ENCODE results near the gene ZNF503.

The ZNF503 gene

GRCh38 chr10:75431180-75432111 is 29.9 kb upstream of the ZNF503 start, which contains the start of gene LRMDA:
Gene LRMDA (plus strand): TSS chr10:75431624.
- no peak for DNase-seq

GRCh38 chr10:75430000-75430763 is 28.6 kb upstream of the ZNF503 start:
- DNase-seq: no peak

DNA sequence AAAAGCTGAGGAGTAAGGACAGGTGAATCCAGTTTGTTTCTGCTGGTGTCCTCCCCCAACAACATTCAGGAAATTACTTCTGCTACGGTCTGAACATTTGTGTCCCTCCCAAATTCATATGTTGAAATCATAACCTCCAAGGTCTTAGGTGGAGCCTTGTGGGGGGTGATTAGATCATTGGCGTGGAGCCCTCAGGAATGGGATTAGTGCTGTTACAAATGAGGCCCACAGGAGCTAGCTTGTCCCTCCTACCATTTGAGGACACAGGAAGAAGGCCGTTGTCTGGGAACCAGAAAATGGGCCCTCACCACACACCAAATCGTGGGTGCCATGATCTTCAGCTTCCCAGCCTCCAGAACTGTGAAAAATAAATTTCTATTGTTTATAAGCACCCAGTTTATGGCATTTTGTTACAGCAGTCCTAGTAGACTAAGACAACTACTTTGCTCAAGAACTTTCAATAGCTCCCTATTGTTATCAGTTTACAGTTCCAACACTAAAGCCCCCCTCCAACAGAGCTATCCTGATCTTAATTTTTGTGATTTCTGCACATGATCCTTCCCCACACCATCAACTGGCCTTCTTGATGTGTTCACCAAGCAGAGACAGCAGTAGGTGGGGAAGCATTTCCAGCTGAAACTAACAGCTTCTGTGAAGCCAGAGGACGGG is 27.7 kb upstream of the ZNF503 start:
- no peak for DNase-seq

DNA sequence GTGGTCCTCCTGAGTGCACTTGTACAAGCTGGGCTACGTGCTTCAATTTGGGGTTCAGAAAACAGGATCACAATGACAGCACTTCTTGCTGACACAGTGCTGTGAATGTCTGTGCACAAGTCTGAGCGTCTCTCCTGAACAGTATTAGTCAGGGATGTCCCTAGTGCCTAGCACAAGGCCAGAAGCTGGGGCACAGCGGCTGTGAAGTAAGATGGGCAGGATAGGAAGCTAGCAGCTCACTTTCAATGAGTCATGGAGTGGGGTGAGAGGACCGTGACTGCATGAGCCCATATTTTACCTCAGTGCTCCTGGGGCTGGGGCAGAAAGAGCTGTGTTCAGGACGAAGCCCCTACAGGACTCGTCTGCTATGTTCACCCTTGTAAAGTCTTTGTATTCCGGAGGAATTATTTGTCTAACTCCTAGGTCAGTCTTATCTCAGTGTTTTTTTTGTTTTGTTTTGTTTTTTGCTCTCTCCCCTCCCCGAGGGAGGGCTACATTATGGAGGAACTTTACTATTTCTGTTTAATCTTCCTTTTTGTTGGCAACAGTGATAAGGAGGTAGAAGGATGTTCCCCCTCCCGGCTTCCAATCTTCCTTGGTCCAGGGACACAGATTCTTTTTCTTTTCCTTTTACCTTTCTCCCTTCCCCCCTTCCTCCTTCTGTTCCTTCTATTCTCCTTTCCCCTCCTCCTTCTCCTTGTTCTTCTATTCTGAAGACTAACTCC is 27.0 kb upstream of the ZNF503 start:
- no peak for DNase-seq

- no peak for DNase-seq
Observed at GRCh38 chr10:75427951-75428350, 26.4 kb upstream of the ZNF503 start.

GRCh38 chr10:75426880-75427279 is 25.3 kb upstream of the ZNF503 start:
- no peak for DNase-seq

DNA sequence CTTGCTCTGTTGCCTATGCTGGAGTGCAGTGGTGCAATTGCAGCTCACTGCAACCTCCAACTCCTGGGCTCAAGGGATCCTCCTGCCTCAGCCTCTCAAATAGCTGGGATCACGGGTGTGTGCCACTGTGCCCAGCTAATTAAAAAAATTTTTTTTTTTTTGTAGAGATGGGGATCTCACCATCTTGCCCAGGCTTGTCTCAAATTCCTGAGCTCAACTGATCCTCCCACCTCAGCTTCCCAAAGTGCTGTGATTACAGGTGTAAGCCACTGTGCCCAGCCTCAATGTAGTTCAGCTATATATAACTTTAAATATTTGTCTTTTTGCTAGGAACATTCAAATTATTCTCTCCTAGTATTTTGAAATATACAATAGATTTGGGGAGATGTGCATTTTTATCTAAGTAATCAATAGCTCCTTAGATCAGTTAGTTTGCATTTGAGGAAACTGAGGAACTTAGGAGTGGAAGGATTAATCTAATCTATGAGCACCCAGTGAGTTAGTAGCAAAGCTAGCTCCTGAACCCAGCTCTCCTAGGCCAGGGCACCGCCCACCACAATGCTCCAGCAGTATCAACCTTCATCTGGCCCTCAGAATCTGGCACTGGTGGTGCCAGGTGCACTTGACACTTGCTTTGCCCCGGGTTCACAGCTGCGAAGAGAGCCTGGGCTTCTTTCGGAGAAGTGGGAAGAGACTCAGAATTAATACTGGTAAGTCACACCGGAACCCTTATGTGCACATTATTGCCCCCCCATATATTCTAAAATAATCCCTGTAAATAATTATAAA is 23.9 kb upstream of the ZNF503 start:
- DNase-seq: no peak

GRCh38 chr10:75424571-75424970 is 23.0 kb upstream of the ZNF503 start:
- DNase-seq: no peak

DNA sequence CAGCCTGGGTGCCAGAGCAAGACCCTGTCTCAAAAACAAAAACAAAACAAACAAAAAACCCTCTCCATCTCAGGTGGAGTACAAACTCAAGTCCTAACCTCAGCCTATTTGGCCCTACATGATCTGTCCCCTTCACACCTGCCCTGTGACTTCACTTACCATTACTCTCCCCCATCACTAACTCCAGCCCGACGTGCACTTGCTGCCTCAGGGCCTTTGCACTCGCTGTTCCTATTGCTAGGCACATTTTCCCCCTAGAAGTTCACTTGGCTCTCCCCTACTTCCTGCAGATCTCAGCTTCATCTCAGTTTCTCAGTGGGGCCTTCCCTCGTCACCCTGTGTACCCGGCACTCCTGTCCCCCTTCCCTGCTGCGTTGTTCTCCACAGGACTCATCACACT is 21.3 kb upstream of the ZNF503 start:
- DNase-seq: no peak

GRCh38 chr10:75418712-75419111 is 17.1 kb upstream of the ZNF503 start:
- no peak for DNase-seq

DNA sequence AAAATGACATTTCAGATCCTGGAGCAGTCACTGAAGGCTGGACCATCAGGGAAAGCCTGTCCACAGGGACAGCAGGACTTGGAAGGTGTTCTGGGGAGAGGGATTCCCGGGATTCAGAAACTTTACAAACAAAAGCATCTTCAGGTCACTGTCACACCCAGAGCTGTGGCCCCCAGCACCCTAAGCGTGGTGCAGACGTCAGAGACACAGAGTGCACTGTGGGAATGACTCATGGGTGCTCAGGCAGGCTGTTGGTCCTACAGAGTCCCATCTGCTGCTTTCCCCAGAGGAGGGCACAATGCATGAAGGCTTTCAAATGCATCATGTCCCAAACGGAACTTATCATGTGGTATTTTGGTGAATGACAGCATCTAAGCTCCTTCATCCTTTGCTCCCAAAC is 16.7 kb upstream of the ZNF503 start:
- DNase-seq: no peak

- no peak for DNase-seq
Observed at GRCh38 chr10:75417522-75417927, 16.0 kb upstream of the ZNF503 start.

DNA sequence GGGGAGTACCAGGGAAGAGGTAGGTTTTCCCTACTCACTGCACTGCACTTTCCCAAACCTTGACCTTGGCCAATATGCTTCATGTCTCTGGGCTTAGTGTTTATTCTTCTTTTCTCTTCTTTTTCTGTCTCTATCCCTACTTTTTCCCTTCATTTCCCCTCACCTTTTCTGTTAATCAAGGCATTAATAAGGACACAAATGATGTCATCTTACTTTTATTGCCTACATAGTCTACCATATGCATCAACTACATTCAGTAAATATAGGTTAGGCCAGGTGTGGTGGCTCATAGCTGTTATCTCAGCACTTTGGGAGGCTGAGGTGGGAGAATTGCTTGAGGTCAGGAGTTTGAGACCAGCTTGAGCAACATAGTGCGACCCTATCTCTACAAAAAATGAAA is 13.0 kb upstream of the ZNF503 start:
- no peak for DNase-seq

DNA sequence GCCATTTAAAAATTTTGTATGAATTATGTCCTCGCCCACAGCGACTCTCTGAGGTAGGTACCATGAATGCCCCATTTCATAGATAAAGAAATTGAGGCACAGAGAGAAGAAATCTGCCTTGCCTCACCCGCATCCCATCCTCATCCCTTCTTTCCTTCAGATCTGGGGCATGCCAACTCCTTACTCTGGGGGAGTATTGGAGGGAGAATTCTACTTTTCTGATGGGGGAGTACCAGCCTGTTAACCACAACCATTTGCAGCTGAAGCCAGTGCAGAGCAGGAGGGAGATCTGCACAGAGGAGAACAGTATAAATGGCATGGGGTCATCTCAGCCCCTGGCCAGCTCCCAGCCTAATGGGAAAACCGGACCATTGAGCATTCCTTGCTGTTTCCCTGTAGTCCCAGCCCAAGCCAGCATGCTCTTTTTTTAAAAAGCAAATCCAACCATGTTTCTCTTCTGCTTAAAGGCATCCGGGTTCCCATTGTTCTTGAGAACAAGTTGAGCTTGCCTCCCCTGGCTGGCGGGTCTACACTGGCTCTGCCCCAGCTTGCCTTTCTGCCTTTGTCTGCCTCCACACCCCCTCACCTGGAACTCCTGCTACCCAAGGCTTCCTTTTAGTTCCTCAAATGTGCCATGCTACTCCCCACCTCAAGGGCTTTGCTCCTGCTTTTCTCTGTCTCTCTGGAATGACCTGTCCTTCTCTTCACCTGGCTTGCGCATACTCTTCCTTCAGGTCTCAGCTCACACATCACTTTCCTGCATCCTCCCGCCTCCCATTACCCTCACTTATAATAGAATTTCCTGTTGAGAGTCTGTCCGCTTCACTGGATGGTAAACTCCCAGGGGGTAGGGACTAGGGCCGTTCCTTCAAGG is 8.8 kb upstream of the ZNF503 start:
- no peak for DNase-seq

DNA sequence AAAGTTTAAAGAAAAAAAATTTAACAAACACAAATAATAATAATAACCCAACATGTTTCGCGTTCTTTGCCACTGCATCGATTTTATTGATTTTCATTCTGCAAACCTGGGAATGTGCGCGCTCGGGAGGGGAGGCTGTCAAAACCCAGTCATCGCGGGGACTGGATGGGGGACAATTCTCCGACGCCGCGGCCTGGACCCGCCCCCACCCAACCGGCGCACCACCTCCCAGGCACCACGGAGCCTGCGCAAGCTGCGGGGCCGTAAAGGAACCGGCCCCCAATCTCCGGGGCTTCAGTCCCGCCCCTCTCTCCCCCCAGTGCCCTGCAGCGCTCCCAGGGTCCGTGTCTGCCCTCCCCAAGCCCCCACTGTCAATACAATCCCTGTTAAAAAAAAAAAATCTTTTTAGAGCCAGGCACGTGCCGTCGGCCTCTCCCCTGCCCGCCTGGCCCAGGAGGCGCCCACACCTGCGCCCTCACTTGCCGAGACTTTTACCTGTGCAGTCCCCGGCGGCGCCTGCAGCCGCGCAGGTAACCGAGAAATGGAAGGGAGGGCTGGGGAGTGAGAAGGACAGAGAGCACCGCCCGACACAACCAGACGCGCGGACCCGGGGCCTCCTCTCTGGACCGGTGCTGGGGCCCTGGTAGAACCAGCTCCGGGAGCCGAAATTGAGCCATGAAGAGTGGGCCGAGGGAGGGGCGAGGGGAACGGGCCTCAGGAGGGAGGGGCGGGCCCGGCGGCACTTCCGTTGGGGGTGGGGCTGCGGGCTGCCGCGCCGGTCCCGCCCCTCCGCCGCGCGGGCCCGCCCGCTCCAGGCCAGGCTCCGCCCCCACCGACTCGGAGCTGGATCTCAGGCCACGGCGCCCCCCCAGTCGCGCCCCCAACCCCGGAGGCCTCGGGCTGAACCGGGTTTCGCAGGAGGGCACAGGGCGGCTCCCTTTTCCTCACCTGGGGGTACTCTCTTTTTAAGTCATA is 7.6 kb upstream of the ZNF503 start:
- DNase-seq: no peak

DNA sequence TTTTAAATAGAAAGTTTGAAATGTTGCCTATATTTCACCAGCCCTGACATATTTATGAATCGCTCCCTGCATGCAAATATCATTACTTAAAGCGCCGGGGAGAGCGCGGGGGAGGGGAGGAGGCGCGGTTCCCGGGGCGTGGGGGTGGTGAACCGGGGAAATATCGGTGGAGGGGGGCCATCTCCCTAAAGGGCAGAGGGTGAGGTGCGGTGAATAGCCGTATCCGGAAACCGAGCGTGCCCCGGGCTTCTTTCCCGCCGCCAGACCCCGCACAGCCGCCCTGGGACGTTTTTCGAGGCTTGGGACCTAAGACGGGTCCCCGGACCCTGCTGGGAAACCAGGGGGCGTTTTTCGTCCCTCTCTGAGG is 6.9 kb upstream of the ZNF503 start:
- DNase-seq: no peak

GRCh38 chr10:75407713-75408508 is 6.3 kb upstream of the ZNF503 start:
- DNase-seq: no peak

DNA sequence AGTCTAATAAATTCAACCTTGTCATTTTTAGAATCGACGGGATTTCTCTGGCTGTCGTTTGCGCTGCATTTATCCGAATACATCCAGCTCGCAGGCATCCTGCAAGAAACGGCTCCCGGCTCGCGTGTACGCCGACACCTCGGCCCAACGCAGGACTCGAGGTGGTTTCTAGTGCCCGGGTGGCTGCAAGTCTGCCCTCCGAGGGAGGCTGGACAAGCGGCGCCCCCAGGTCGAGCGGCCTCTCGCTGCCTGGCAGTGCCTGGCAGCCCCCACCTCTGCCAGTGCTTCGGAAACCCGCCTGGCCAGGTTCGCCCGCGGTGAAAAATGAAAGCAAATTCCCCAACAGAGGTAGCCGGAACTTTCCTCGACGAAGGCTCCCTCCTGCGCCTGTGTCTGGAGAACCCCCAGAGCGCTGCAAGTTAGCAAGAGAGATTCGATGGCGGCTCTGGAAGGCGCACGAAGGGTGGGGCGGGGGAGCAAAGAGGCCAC is 5.7 kb upstream of the ZNF503 start:
- no peak for DNase-seq
